OCI-LY7 (cell line): ENCODE data around the gene CTDSPL. TPM values are rescaled to one million over a fixed set of nuclear protein-coding genes. Genes with fewer than 3 reads are reported as not detected.

ENCODE experiments used
- BruUV-seq: library from RNA; stranded (reverse); fragments of 400-500 nt; replicated peaks from 2 replicates; lab custom pipeline; 2021; lab: Mats Ljungman, UMichigan
- CTCF ChIA-PET: fragments of 300-600 bp; sonication (Branson Sonifier 250); formaldehyde crosslinking; loops from one replicate; lab custom pipeline; 2022; ENCODE audit warnings: antibody characterized with exemption; ENCODE audit not compliant: unreplicated experiment; lab: Charles Lee
- POLR2A ChIA-PET: fragments of 300-600 bp; sonication (Branson Sonifier 250); formaldehyde crosslinking; loops from one replicate; lab custom pipeline; 2022; ENCODE audit warnings: antibody characterized with exemption; lab: Charles Lee
- DNase-seq: peaks from one replicate; pipeline ENCODE4 v3.0.0-alpha.2; 2015; ENCODE audit warnings: low spot score
- H2AFZ ChIP-seq: fragments of 200-600 bp; sonication (generic), shearing (Covaris generic); 2 replicates; pipeline ENCODE4 v1.6.1; 2014; ENCODE audit warnings: mild to moderate bottlenecking, antibody characterized with exemption, low read length, moderate library complexity
- H3K27ac ChIP-seq: fragments of 200-600 bp; sonication (generic); 2 replicates; pipeline ENCODE4 v1.5.1; 2014; ENCODE audit warnings: mixed run types, low read depth, mild to moderate bottlenecking, moderate library complexity, low read length, inconsistent platforms; ENCODE audit not compliant: poor library complexity, severe bottlenecking
- H3K36me3 ChIP-seq: fragments of 200-600 bp; sonication (generic); 2 replicates; pipeline ENCODE4 v1.6.1; 2014; ENCODE audit warnings: mild to moderate bottlenecking, antibody characterized with exemption, low read length, moderate library complexity, mixed read lengths; ENCODE audit not compliant: insufficient read depth
- H3K4me1 ChIP-seq: fragments of 200-600 bp; sonication (generic); 2 replicates; pipeline ENCODE4 v1.5.1; 2014; ENCODE audit warnings: mild to moderate bottlenecking, low read length; ENCODE audit not compliant: insufficient read depth, poor library complexity, severe bottlenecking
- H3K4me2 ChIP-seq: fragments of 200-600 bp; sonication (generic); 2 replicates; pipeline ENCODE4 v1.6.1; 2014; ENCODE audit warnings: mild to moderate bottlenecking, low read length
- H3K4me3 ChIP-seq: fragments of 200-600 bp; sonication (generic); 2 replicates; pipeline ENCODE4 v1.5.1; 2014; ENCODE audit warnings: mild to moderate bottlenecking, low read depth, low read length; ENCODE audit not compliant: poor library complexity, severe bottlenecking
- H3K79me2 ChIP-seq: fragments of 200-600 bp; sonication (generic); 2 replicates; pipeline ENCODE4 v1.6.1; 2016; ENCODE audit warnings: low read depth, mild to moderate bottlenecking, low read length, moderate library complexity, mixed read lengths; ENCODE audit not compliant: insufficient read depth
- H3K9me2 ChIP-seq: fragments of 200-600 bp; sonication (generic); 2 replicates; pipeline ENCODE4 v1.6.1; 2016; ENCODE audit warnings: mild to moderate bottlenecking, low read length, mixed read lengths; ENCODE audit not compliant: insufficient read depth
- H3K9me3 ChIP-seq: fragments of 200-600 bp; sonication (generic); 2 replicates; pipeline ENCODE4 v1.6.1; 2014; ENCODE audit warnings: mild to moderate bottlenecking, mixed run types, low read length, mixed read lengths
- H4K20me1 ChIP-seq: fragments of 200-600 bp; sonication (generic); 2 replicates; pipeline ENCODE4 v1.6.1; 2014; ENCODE audit warnings: mild to moderate bottlenecking, antibody characterized with exemption, low read length, moderate library complexity, mixed read lengths; ENCODE audit not compliant: insufficient read depth
- CTCF ChIP-seq: fragments of 200-600 bp; sonication (generic); conservative IDR thresholded peaks from 2 replicates; pipeline ENCODE4 v1.5.1; 2014; ENCODE audit warnings: mild to moderate bottlenecking, antibody characterized with exemption, low read length, moderate library complexity, mixed read lengths
- EZH2phosphoT487 ChIP-seq: fragments of 200-600 bp; sonication (generic); IDR thresholded peaks from 2 replicates; pipeline ENCODE4 v1.6.1; 2018; ENCODE audit warnings: low read depth, borderline replicate concordance, mild to moderate bottlenecking, mixed run types, antibody characterized with exemption, low read length, moderate library complexity, mixed read lengths
- intact Hi-C: fragments of 100-400 bp; cut with micrococcal nuclease; formaldehyde crosslinking; loops from one replicate; pipeline ENCODE4 v1.10.0; 2022; ENCODE audit not compliant: unreplicated experiment
- total RNA-seq, 2 experiments: library from RNA; depleted of rRNA in 1 of 2; stranded (reverse); fragments of >200 nt in 1 of 2; shearing (Covaris generic) in 1 of 2; gene quantifications; 2 replicates each; pipeline ENCODE4 v1.2.3, GENCODE V29; 2014 to 2022

The CTDSPL gene
- total RNA-seq, 2 experiments from 2014 or later = 0.38 TPM; not detected in 1

GRCh38 chr3:37921025-37921424, 59.3 kb downstream of the CTDSPL start:
- Histone ChIP-seq H3K36me3 (no peaks in the 10 kb centered on the region), H3K4me3 (no peak overlapping the region), H3K4me1 (no peaks in the 10 kb centered on the region), H3K9me3 (no peaks in the 10 kb centered on the region), H3K9me2 (no peaks in the 10 kb centered on the region), H2AFZ (no peak overlapping the region), H4K20me1 (no peaks in the 10 kb centered on the region), H3K79me2 (no peaks in the 10 kb centered on the region), H3K27ac (no peak overlapping the region), H3K4me2 (no peak overlapping the region)
- no peak for DNase-seq
- intact Hi-C loops = no loop called here
- BruUV-seq = no TSS peak
- POLR2A ChIA-PET = no interaction called here
- TF ChIP-seq EZH2phosphoT487 (no peak), CTCF (no peak)
- CTCF ChIA-PET = no interaction called here

- H3K36me3 ChIP-seq = no peaks in the 10 kb centered on the region
- H3K4me3 ChIP-seq = no peak overlapping the region
- ChIA-PET CTCF (no interaction called here), POLR2A (interaction anchor here (0.9 to 1.0 kb wide), 3 partner anchors 15 to 33 kb away, joined by 3 to 5 read pairs (median 3); no protein-coding TSS in a partner anchor)
- no peaks in the 10 kb centered on the region for H3K4me1 ChIP-seq
- H3K4me2 ChIP-seq = no peak overlapping the region
- H4K20me1 ChIP-seq = no peaks in the 10 kb centered on the region
- H3K27ac ChIP-seq = no peak overlapping the region
- H3K9me3 ChIP-seq = no peaks in the 10 kb centered on the region
- TF ChIP-seq EZH2phosphoT487 (no peak), CTCF (no peak)
- no peak overlapping the region for H2AFZ ChIP-seq
- no TSS peak for BruUV-seq
- intact Hi-C loops = no loop called here
- DNase-seq = no peak
- no peaks in the 10 kb centered on the region for H3K79me2 ChIP-seq
- H3K9me2 ChIP-seq = no peaks in the 10 kb centered on the region
These were observed 61.3 kb downstream of the CTDSPL start for GRCh38 chr3:37922721-37923568.

GRCh38 chr3:37923569-37924040, 61.9 kb downstream of the CTDSPL start:
- H2AFZ ChIP-seq = no peak overlapping the region
- H3K9me2 ChIP-seq = no peaks in the 10 kb centered on the region
- DNase-seq = no peak
- intact Hi-C loops = no loop called here
- no peaks in the 10 kb centered on the region for H3K36me3 ChIP-seq
- no TSS peak for BruUV-seq
- H3K79me2 ChIP-seq = no peaks in the 10 kb centered on the region
- H3K4me2 ChIP-seq = no peak overlapping the region
- no peaks in the 10 kb centered on the region for H3K4me1 ChIP-seq
- H3K9me3 ChIP-seq = no peaks in the 10 kb centered on the region
- H3K27ac ChIP-seq = no peak overlapping the region
- ChIA-PET POLR2A (interaction anchor here (1.0 kb wide), 1 partner anchor 15 kb away, joined by 3 read pairs; no protein-coding TSS in a partner anchor), CTCF (no interaction called here)
- H3K4me3 ChIP-seq = no peak overlapping the region
- TF ChIP-seq EZH2phosphoT487 (no peak), CTCF (no peak)
- H4K20me1 ChIP-seq = no peaks in the 10 kb centered on the region
